Breast epithelium (tissue), 4 donors: ENCODE data around the gene KHK. TPM values are rescaled to one million over a fixed set of nuclear protein-coding genes. Genes with fewer than 3 reads are reported as not detected.

ENCODE experiments used
- DNase-seq, 2 donors: peaks; one replicate each; pipeline ENCODE4 v3.0.0-alpha.2; 2019; ENCODE audit warnings: low spot score in 2 of 2
- H3K27ac ChIP-seq, 2 donors: fragments of 200-600 bp; sonication (generic) in 1 of 2; one replicate each; pipeline ENCODE4 v1.5.1; 2016 to 2019; ENCODE audit warnings: mild to moderate bottlenecking in 1 of 2
- H3K27me3 ChIP-seq, 2 donors: fragments of 200-600 bp; sonication (generic) in 1 of 2; one replicate each; pipeline versions ENCODE4 v1.5.1 to v1.6.0; 2017 to 2019; ENCODE audit warnings: control low read depth in 1 of 2, mild to moderate bottlenecking in 1 of 2
- H3K36me3 ChIP-seq: fragments of 200-600 bp; one replicate; pipeline ENCODE4 v1.5.1; 2019
- H3K4me1 ChIP-seq, 2 donors: fragments of 200-600 bp; sonication (generic); one replicate each; pipeline ENCODE4 v1.5.1; 2016 to 2019; ENCODE audit warnings: control low read depth in 1 of 2
- H3K4me3 ChIP-seq, 3 donors: fragments of 200-600 bp; sonication (generic); 1 replicate in 2 of 3; 2 replicates in 1 of 3; pipeline ENCODE4 v1.5.1; 2016 to 2019; ENCODE audit warnings: mild to moderate bottlenecking in 3 of 3, moderate library complexity in 2 of 3
- H3K9me3 ChIP-seq, 2 donors: fragments of 200-600 bp; sonication (generic) in 1 of 2; one replicate each; pipeline ENCODE4 v1.5.1; 2016 to 2019; ENCODE audit warnings: control low read depth in 1 of 2
- CTCF ChIP-seq, 3 donors: fragments of 450-650 bp; IDR thresholded peaks; one replicate each; pipeline ENCODE4 v1.5.1; 2016 to 2017; ENCODE audit warnings: antibody characterized with exemption in 3 of 3, mild to moderate bottlenecking in 3 of 3, moderate library complexity in 3 of 3
- POLR2A ChIP-seq: fragments of 450-650 bp; IDR thresholded peaks from one replicate; pipeline ENCODE4 v1.6.1; 2016; ENCODE audit warnings: antibody characterized with exemption, mild to moderate bottlenecking, moderate library complexity
- POLR2AphosphoS5 ChIP-seq, 3 donors: sonication (generic); formaldehyde crosslinking; IDR thresholded peaks; one replicate each; pipeline ENCODE4 v1.6.1; 2017; ENCODE audit warnings: antibody characterized with exemption in 3 of 3
- intact Hi-C: fragments of 100-400 bp; cut with DNase I; formaldehyde crosslinking; loops from one replicate; pipeline ENCODE4 v1.15.1; 2023; ENCODE audit warnings: low total_unique reads
- total RNA-seq, 3 donors: library from RNA; depleted of rRNA; stranded (reverse); fragments of >200 nt; gene quantifications; one replicate each; pipeline ENCODE4 v1.1.0, GENCODE V29; 2016

KHK gene
- total RNA-seq, 3 donors from 2014 or later, result 2.2 to 4.1 (median 3.6) TPM

DNA sequence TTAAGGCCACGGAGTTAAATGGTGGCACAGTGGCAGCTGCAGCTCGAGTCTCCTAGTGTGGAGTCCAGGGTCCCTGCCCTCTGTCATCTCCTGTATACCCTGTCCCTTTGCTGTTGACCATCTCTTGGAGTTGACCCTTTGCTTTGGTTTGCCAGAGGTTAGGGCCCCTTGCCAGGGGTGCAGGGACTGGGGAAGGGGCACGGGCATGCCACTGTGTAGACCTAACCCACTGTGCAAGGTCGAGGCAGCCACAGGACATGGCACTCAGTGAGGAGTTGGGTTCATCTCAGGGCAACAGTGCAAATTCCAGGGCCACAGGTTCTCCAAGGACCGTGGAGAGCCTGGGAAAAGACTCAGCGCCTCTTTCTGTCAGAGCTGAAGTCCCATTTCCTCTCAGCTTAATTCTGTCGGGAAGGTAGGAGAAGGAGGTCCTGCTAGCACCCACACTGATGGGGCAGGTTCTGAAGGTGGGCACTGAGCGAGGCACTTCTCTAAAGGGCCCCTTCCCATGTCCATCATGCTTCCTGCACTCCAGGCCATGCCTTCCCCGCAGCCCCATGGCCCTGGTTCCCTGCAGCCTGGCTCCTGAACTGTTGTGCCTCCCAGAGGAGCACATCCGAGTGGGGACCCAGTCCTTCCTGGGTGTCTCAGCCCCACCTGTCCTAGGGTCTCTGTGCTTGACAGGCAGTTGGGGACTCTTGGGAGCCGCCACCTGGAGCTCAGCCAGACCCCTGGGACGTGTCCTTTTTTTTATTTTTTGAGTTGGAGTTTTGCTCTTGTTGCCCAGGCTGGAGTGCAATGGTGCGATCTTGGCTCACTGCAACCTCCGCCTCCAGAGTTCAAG, 2.8 kb downstream of the KHK start:
- intact Hi-C loops, result no loop called here
- no peaks in the 10 kb centered on the region for H3K9me3 ChIP-seq
- H3K27me3 ChIP-seq, result no peaks in the 10 kb centered on the region
- TF ChIP-seq CTCF (IDR thresholded peaks at IDR 0.05), result no peak
- no peak for TF ChIP-seq POLR2AphosphoS5 (IDR thresholded peaks at IDR 0.05)
- TF ChIP-seq POLR2A, result no peak
- H3K36me3 ChIP-seq, result no peaks in the 10 kb centered on the region
- no peak for DNase-seq
- peaks cover 0 to 7% of the 10 kb centered on the region in 2 donors for H3K4me1 ChIP-seq
- no peak overlapping the region for H3K27ac ChIP-seq
- H3K4me3 ChIP-seq, result no peak overlapping the region

DNA sequence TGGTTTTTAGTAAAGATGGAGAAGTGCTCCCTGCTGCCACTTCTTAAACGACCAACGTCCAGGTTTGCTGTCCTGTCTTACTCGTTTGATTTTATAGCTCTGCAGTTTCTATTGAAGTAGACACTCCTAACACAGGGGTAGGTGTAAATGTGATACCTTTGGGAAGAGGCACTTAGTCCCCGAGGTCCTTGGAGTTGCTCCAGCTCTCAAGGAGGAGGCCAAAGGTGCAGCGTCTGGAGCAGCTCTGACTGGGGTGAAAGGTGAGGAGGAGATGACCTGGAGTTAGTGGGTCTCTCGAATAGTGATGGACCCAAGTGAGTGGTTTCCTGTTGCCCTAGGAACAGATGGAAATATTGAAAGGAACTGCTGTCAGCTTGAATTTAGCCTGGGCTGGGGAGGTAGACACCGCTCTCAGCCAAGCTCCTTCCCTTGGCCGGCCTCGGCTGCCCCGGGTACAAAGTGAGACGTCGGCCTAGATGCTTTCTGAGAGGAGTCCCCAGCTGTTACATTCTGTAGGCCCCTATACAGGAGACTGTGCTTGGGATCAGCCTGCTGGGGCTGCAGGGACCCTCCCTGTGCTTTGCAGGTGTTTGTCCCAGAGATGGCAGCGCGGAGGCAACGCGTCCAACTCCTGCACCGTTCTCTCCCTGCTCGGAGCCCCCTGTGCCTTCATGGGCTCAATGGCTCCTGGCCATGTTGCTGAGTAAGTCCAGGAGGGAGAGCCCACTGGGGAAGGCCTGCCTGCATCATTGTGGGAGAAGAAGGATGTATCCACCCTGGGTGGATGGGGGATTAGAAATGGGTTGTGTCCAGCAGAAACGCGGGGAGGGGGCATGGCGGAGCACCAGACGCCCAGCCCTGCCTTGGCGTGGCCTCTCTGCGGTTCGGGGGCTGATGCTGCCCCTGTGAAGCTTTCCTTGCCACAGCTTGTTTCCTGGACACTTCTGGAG, 5.4 kb downstream of the KHK start:
- H3K27ac ChIP-seq, result no peak overlapping the region
- H3K4me3 ChIP-seq, result no peak overlapping the region
- no peaks in the 10 kb centered on the region for H3K27me3 ChIP-seq
- H3K9me3 ChIP-seq, result no peaks in the 10 kb centered on the region
- TF ChIP-seq CTCF (IDR thresholded peaks at IDR 0.05), result no peak
- H3K4me1 ChIP-seq, result peaks cover 0 to 4% of the 10 kb centered on the region in 2 donors
- intact Hi-C loops, result loop anchor here (10.0 kb wide), 1 partner anchor 213 kb away; the partner anchor contains the start of gene UCN
- H3K36me3 ChIP-seq, result no peaks in the 10 kb centered on the region
- no peak for DNase-seq

DNA sequence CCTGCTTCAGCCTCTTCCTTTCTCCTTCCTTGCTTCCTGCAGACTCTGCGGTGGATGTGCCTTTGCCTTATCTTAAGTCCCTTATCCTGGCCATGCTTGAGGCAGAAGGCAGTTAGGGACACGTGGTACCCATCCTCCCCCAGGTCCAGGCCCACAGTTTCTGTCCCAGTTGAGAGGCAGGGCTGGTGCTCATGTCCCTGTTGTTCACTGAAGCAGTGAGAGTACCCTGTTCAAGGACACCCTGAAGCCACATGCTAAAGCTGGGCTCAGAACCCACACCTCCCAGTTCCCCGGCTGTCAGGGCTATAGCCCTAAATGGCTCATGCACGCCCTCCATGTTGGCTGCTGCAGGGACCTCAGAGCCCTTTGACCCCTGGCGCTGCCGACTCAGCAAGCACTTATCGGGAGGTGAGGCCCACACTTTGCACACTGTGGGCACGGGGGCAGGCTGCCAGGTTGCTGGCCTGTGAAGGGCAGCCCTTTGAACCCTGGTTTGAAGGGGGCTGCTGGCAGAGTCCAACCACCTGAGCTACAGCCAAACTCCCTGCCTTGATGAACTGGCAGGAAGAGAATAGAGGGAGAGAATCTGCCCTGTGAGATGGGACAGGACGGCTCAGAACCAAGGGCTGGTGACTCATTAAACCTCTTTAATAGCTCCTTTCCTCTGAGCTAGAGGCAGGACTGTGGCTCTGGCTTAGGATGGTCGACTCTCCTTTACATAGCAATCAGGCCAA, 6.3 kb downstream of the KHK start:
- Histone ChIP-seq H3K27me3 (no peaks in the 10 kb centered on the region), H3K27ac (no peak overlapping the region), H3K9me3 (no peaks in the 10 kb centered on the region), H3K4me3 (no peak overlapping the region), H3K36me3 (no peaks in the 10 kb centered on the region), H3K4me1 (peaks cover 0 to 4% of the 10 kb centered on the region in 2 donors)
- TF ChIP-seq CTCF (IDR thresholded peaks at IDR 0.05) (no peak), POLR2AphosphoS5 (IDR thresholded peaks at IDR 0.05) (no peak), POLR2A (no peak)
- intact Hi-C loops, result loop anchor here (10.0 kb wide), 1 partner anchor 212 kb away; the partner anchor contains the start of gene UCN
- no peak for DNase-seq

- Histone ChIP-seq H3K27me3 (no peaks in the 10 kb centered on the region), H3K4me1 (peaks cover 0 to 4% of the 10 kb centered on the region in 2 donors), H3K27ac (no peak overlapping the region), H3K36me3 (no peaks in the 10 kb centered on the region), H3K9me3 (no peaks in the 10 kb centered on the region), H3K4me3 (no peak overlapping the region)
- DNase-seq, result no peak
- intact Hi-C loops, result loop anchor here (2.0 to 10.0 kb wide), 2 partner anchors 35 to 211 kb away; partner anchors contain the start of gene UCN
- no peak for TF ChIP-seq CTCF (IDR thresholded peaks at IDR 0.05)
These were observed 7.1 kb downstream of the KHK start for GRCh38 chr2:27093430-27094352.
